WTC11 (cell line): ENCODE measurements around the gene ZCCHC7. TPM values are rescaled to one million over a fixed set of nuclear protein-coding genes. Genes with fewer than 3 reads are reported as not detected.
"Not testable (repeated sequence)": the region's sequence is repeated elsewhere in the genome, so short reads cannot be mapped to it uniquely, and the experiment has no call there.

Experiments
- ATAC-seq: fragments of 200-7000 bp; cut with Tn5 transposase; 2 replicates; pipeline ENCODE4 v1.10.0; 2021; ENCODE audit warnings: mild to moderate bottlenecking, moderate library complexity
- CTCF ChIA-PET: fragments of 300-600 bp; sonication (Branson Sonifier 250); formaldehyde crosslinking; loops from one replicate; lab custom pipeline; 2021; ENCODE audit warnings: antibody characterized with exemption; lab: Charles Lee
- POLR2A ChIA-PET: fragments of 350-600 bp; sonication (Branson Sonifier 250); formaldehyde crosslinking; loops from one replicate; lab custom pipeline; 2021; ENCODE audit warnings: antibody characterized with exemption; lab: Charles Lee
- DNase-seq: peaks from one replicate; pipeline ENCODE4 v3.0.0; 2021; ENCODE audit warnings: low spot score
- H3K27ac Mint-ChIP-seq: 2 replicates; pipeline ENCODE4 v1.8.0; 2021; ENCODE audit warnings: mixed read lengths
- H3K27me3 Mint-ChIP-seq: 2 replicates; pipeline ENCODE4 v1.8.0; 2021; ENCODE audit warnings: low read depth, mild to moderate bottlenecking, moderate library complexity, mixed read lengths
- H3K36me3 Mint-ChIP-seq: 2 replicates; pipeline ENCODE4 v1.8.0; 2021; ENCODE audit warnings: mixed read lengths
- H3K4me1 Mint-ChIP-seq: 2 replicates; pipeline ENCODE4 v1.8.0; 2022; ENCODE audit warnings: mixed read lengths
- H3K4me3 Mint-ChIP-seq: 2 replicates; pipeline ENCODE4 v1.8.0; 2021; ENCODE audit warnings: mild to moderate bottlenecking, moderate library complexity, mixed read lengths
- H3K9me3 Mint-ChIP-seq: 2 replicates; pipeline ENCODE4 v1.8.0; 2021; ENCODE audit warnings: mixed read lengths
- ATF1 ChIP-seq: sonication (generic); formaldehyde crosslinking; IDR thresholded peaks from 2 replicates; pipeline ENCODE4 v1.8.1; 2023; ENCODE audit warnings: mild to moderate bottlenecking, moderate library complexity, missing genetic modification reagents
- CBFB ChIP-seq: sonication (generic); formaldehyde crosslinking; IDR thresholded peaks from 2 replicates; pipeline ENCODE4 v1.8.1; 2022; ENCODE audit warnings: mild to moderate bottlenecking, low read depth, missing genetic modification reagents
- EMX1 ChIP-seq: fragments of 250-450 bp; sonication (Bioruptor Pico); IDR thresholded peaks from 2 replicates; pipeline ENCODE4 v1.8.0; 2021; ENCODE audit warnings: mild to moderate bottlenecking
- GABPB1 ChIP-seq: sonication (generic); formaldehyde crosslinking; IDR thresholded peaks from 2 replicates; pipeline ENCODE4 v1.8.1; 2023; ENCODE audit warnings: mild to moderate bottlenecking, missing genetic modification reagents
- GRHL2 ChIP-seq: fragments of 250-450 bp; sonication (Bioruptor Pico); IDR thresholded peaks from 2 replicates; pipeline ENCODE4 v1.8.0; 2022; ENCODE audit warnings: mild to moderate bottlenecking, moderate library complexity; ENCODE audit not compliant: insufficient replicate concordance, severe bottlenecking
- GTF2I ChIP-seq: fragments of 250-450 bp; sonication (Bioruptor Pico); conservative IDR thresholded peaks from 2 replicates; pipeline ENCODE4 v1.4.0; 2021; ENCODE audit warnings: mild to moderate bottlenecking
- NFATC4 ChIP-seq: fragments of 250-450 bp; sonication (Bioruptor Pico); IDR thresholded peaks from 2 replicates; pipeline ENCODE4 v1.9.0; 2021; ENCODE audit warnings: mild to moderate bottlenecking
- NFYB ChIP-seq: sonication (generic); formaldehyde crosslinking; conservative IDR thresholded peaks from 2 replicates; pipeline ENCODE4 v1.8.0; 2022; ENCODE audit warnings: low read depth, missing genetic modification reagents
- NR3C1 ChIP-seq: sonication (generic); formaldehyde crosslinking; conservative IDR thresholded peaks from 2 replicates; pipeline ENCODE4 v1.8.1; 2023; ENCODE audit warnings: low read depth, mild to moderate bottlenecking, missing genetic modification reagents
- OVOL2 ChIP-seq: fragments of 250-450 bp; sonication (Bioruptor Pico); IDR thresholded peaks from 2 replicates; pipeline ENCODE4 v1.9.0; 2021; ENCODE audit warnings: mild to moderate bottlenecking, borderline replicate concordance
- TCF7 ChIP-seq: sonication (generic); formaldehyde crosslinking; IDR thresholded peaks from 2 replicates; pipeline ENCODE4 v1.8.0; 2022; ENCODE audit warnings: mild to moderate bottlenecking, low read depth, missing genetic modification reagents, moderate library complexity
- ZBTB21 ChIP-seq: sonication (generic); formaldehyde crosslinking; IDR thresholded peaks from 2 replicates; pipeline ENCODE4 v1.8.1; 2023; ENCODE audit warnings: mild to moderate bottlenecking, missing genetic modification reagents, borderline replicate concordance
- ZNF138 ChIP-seq: sonication (generic); formaldehyde crosslinking; conservative IDR thresholded peaks from 2 replicates; pipeline ENCODE4 v1.8.1; 2022; ENCODE audit warnings: mild to moderate bottlenecking, moderate library complexity, missing genetic modification reagents
- ZNF263 ChIP-seq: sonication (generic); formaldehyde crosslinking; IDR thresholded peaks from 2 replicates; pipeline ENCODE4 v1.8.1; 2022; ENCODE audit warnings: low read depth, mild to moderate bottlenecking, moderate library complexity, missing genetic modification reagents
- ZNF671 ChIP-seq: fragments of 250-450 bp; sonication (Bioruptor Pico); IDR thresholded peaks from 2 replicates; pipeline ENCODE4 v1.8.0; 2021; ENCODE audit warnings: mild to moderate bottlenecking
- total RNA-seq: library from RNA; stranded (reverse); gene quantifications from 3 replicates; pipeline ENCODE4 v1.2.3, GENCODE V29; 2021
- TF ChIP-seq, protein P1 (sequence below): sonication (generic); formaldehyde crosslinking; conservative IDR thresholded peaks from 2 replicates; pipeline ENCODE4 v1.8.1; 2022; ENCODE audit warnings: mild to moderate bottlenecking, missing genetic modification reagents
- TF ChIP-seq, protein P2 (sequence below): sonication (generic); formaldehyde crosslinking; IDR thresholded peaks from 2 replicates; pipeline ENCODE4 v1.8.1; 2022; ENCODE audit warnings: low read depth, mild to moderate bottlenecking, moderate library complexity, missing genetic modification reagents, borderline replicate concordance
- TF ChIP-seq, protein P3 (sequence below): sonication (generic); formaldehyde crosslinking; IDR thresholded peaks from 2 replicates; pipeline ENCODE4 v1.8.1; 2022; ENCODE audit warnings: low read depth, missing genetic modification reagents, borderline replicate concordance
- TF ChIP-seq, protein P4 (sequence below): sonication (generic); formaldehyde crosslinking; IDR thresholded peaks from 2 replicates; pipeline ENCODE4 v1.8.1; 2023; ENCODE audit warnings: mild to moderate bottlenecking, missing genetic modification reagents
- TF ChIP-seq, protein P5 (sequence below): sonication (generic); formaldehyde crosslinking; IDR thresholded peaks from 2 replicates; pipeline ENCODE4 v1.8.1; 2023; ENCODE audit warnings: mild to moderate bottlenecking, missing genetic modification reagents

ZCCHC7 gene
- total RNA-seq, 1 experiment from 2014 or later, result 30.1 TPM

DNA sequence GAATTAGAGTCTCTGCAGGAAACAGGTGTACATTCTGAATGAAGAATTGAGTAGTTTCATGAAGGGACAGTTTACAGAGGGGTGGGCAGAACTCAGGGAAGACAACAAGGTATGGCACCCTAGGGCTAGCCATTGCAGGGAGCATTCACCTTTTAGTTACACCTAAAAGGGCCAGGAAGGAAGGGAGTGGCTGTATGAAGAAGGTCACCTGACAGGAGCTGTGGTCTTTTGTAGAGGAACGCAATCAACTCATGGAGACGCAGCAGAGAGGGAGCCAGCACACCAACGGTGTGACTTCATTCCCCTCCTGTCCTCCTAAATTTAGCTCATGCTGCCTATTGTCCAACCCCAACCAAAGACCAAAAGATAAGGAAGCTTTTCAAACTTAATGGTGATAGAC lies 12.7 kb upstream of the ZCCHC7 start:
- CTCF ChIA-PET, result no interaction called here
- TF ChIP-seq CBFB (no peak), ATF1 (no peak), ZNF138 (no peak), TCF7 (CRISPR knock-in tag) (no peak), GTF2I (CRISPR knock-in tag) (no peak), OVOL2 (no peak), EMX1 (CRISPR knock-in tag) (no peak), ZBTB21 (no peak), NFATC4 (CRISPR knock-in tag) (no peak), GABPB1 (no peak), NR3C1 (CRISPR knock-in tag) (no peak), NFYB (CRISPR knock-in tag) (no peak), ZNF263 (CRISPR knock-in tag) (no peak), GRHL2 (CRISPR knock-in tag) (no peak), ZNF671 (CRISPR knock-in tag) (no peak)
- TF ChIP-seq, protein P1, sequence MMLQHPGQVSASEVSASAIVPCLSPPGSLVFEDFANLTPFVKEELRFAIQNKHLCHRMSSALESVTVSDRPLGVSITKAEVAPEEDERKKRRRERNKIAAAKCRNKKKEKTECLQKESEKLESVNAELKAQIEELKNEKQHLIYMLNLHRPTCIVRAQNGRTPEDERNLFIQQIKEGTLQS (CRISPR knock-in tag), result no peak
- TF ChIP-seq, protein P2, sequence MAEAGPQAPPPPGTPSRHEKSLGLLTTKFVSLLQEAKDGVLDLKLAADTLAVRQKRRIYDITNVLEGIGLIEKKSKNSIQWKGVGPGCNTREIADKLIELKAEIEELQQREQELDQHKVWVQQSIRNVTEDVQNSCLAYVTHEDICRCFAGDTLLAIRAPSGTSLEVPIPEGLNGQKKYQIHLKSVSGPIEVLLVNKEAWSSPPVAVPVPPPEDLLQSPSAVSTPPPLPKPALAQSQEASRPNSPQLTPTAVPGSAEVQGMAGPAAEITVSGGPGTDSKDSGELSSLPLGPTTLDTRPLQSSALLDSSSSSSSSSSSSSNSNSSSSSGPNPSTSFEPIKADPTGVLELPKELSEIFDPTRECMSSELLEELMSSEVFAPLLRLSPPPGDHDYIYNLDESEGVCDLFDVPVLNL, result no peak
- TF ChIP-seq, protein P3, sequence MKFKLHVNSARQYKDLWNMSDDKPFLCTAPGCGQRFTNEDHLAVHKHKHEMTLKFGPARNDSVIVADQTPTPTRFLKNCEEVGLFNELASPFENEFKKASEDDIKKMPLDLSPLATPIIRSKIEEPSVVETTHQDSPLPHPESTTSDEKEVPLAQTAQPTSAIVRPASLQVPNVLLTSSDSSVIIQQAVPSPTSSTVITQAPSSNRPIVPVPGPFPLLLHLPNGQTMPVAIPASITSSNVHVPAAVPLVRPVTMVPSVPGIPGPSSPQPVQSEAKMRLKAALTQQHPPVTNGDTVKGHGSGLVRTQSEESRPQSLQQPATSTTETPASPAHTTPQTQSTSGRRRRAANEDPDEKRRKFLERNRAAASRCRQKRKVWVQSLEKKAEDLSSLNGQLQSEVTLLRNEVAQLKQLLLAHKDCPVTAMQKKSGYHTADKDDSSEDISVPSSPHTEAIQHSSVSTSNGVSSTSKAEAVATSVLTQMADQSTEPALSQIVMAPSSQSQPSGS (CRISPR knock-in tag), result no peak
- TF ChIP-seq, protein P4, sequence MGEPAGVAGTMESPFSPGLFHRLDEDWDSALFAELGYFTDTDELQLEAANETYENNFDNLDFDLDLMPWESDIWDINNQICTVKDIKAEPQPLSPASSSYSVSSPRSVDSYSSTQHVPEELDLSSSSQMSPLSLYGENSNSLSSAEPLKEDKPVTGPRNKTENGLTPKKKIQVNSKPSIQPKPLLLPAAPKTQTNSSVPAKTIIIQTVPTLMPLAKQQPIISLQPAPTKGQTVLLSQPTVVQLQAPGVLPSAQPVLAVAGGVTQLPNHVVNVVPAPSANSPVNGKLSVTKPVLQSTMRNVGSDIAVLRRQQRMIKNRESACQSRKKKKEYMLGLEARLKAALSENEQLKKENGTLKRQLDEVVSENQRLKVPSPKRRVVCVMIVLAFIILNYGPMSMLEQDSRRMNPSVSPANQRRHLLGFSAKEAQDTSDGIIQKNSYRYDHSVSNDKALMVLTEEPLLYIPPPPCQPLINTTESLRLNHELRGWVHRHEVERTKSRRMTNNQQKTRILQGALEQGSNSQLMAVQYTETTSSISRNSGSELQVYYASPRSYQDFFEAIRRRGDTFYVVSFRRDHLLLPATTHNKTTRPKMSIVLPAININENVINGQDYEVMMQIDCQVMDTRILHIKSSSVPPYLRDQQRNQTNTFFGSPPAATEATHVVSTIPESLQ, result no peak
- TF ChIP-seq, protein P5, sequence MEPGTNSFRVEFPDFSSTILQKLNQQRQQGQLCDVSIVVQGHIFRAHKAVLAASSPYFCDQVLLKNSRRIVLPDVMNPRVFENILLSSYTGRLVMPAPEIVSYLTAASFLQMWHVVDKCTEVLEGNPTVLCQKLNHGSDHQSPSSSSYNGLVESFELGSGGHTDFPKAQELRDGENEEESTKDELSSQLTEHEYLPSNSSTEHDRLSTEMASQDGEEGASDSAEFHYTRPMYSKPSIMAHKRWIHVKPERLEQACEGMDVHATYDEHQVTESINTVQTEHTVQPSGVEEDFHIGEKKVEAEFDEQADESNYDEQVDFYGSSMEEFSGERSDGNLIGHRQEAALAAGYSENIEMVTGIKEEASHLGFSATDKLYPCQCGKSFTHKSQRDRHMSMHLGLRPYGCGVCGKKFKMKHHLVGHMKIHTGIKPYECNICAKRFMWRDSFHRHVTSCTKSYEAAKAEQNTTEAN (CRISPR knock-in tag), result no peak
- TF ChIP-seq, all 79 proteins: peak for 0
- ATAC-seq (no peak), DNase-seq (no peak)
- peaks cover 4% of the 10 kb centered on the region for H3K36me3 Mint-ChIP-seq
- no peaks in the 10 kb centered on the region for H3K4me1 Mint-ChIP-seq
- no peaks in the 10 kb centered on the region for H3K27me3 Mint-ChIP-seq
- peaks cover 9% of the 10 kb centered on the region for H3K9me3 Mint-ChIP-seq
- H3K4me3 Mint-ChIP-seq, result no peak overlapping the region
- POLR2A ChIA-PET, result no interaction called here
- H3K27ac Mint-ChIP-seq, result no peak overlapping the region

DNA sequence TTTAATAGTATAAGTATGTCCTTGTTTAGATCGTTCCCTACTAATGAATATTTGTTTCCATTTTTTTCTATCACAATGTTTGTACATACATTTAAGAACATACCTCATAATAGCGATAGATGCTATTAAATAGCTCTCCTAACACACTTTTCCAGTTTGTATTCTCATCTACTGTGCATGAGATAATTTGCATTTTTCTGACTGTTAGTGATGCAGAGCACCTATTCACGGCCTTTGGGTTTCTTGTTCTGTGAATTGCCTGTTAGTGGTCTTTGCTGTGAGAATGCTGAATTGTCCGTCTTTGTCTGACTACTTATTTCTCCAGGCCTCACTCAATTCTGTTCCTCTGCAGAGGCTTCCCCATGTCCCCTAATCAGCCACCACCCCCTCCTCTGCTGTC lies 5.9 kb upstream of the ZCCHC7 start:
- CTCF ChIA-PET, H3K27me3 Mint-ChIP-seq, H3K4me3 Mint-ChIP-seq, POLR2A ChIA-PET, H3K9me3 Mint-ChIP-seq, ATAC-seq, DNase-seq, H3K36me3 Mint-ChIP-seq, H3K27ac Mint-ChIP-seq, H3K4me1 Mint-ChIP-seq: not testable (repeated sequence)
